SU-DHL-6 (cell line): ENCODE measurements around the gene CXCL6.

Source experiments
- EZH2phosphoT487 ChIP-seq: fragments of 200-600 bp; sonication (generic), shearing (Covaris generic); conservative IDR thresholded peaks from 2 replicates; pipeline ENCODE4 v1.6.1; 2018; ENCODE audit warnings: mild to moderate bottlenecking, antibody characterized with exemption, low read length, moderate library complexity, mixed read lengths
- TF ChIP-seq, protein P1 (sequence below): fragments of 200-600 bp; sonication (generic); IDR thresholded peaks from one replicate; pipeline ENCODE4 v1.5.1; 2017; ENCODE audit warnings: antibody characterized with exemption, mild to moderate bottlenecking, low read length, moderate library complexity; ENCODE audit not compliant: insufficient read depth, poor library complexity, severe bottlenecking

DNA sequence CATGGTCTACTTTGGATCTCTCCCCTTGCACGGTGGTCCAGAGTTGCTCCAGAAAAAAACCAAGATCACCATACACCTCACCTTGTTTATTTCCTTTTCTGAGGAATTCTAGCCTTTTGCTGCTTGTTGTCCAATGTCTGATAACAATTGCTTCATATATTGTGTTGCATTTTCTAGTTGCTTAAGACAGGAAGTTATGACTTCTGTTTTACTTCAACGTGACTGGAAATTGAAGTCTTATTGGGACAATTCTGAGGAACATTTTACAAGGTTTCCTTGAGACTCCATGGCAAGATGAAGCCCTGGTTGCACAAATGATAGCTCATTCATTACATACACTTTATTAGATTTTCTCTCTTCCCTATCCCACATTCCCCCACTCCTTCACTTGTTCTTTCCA, 37.9 kb downstream of the CXCL6 start:
- TF ChIP-seq, protein P1, sequence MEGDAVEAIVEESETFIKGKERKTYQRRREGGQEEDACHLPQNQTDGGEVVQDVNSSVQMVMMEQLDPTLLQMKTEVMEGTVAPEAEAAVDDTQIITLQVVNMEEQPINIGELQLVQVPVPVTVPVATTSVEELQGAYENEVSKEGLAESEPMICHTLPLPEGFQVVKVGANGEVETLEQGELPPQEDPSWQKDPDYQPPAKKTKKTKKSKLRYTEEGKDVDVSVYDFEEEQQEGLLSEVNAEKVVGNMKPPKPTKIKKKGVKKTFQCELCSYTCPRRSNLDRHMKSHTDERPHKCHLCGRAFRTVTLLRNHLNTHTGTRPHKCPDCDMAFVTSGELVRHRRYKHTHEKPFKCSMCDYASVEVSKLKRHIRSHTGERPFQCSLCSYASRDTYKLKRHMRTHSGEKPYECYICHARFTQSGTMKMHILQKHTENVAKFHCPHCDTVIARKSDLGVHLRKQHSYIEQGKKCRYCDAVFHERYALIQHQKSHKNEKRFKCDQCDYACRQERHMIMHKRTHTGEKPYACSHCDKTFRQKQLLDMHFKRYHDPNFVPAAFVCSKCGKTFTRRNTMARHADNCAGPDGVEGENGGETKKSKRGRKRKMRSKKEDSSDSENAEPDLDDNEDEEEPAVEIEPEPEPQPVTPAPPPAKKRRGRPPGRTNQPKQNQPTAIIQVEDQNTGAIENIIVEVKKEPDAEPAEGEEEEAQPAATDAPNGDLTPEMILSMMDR, result no peak
- TF ChIP-seq EZH2phosphoT487, result no peak
